HL-60 (cell line): ENCODE data around the gene ATP11A.

Experiments
- GABPA ChIP-seq: IDR thresholded peaks from 2 replicates; pipeline ENCODE4 v1.6.1; 2012; ENCODE audit warnings: low read depth
- POLR2AphosphoS5 ChIP-seq: IDR thresholded peaks from 2 replicates; pipeline ENCODE4 v1.6.1; 2012; ENCODE audit warnings: low read depth
- SPI1 ChIP-seq: IDR thresholded peaks from 2 replicates; pipeline ENCODE4 v1.6.1; 2012; ENCODE audit warnings: low read depth, mild to moderate bottlenecking, borderline replicate concordance
- TF ChIP-seq, protein P1 (sequence below): IDR thresholded peaks from one replicate; pipeline ENCODE4 v1.5.1; 2011; ENCODE audit warnings: low read length, control low read depth, inconsistent platforms; ENCODE audit not compliant: insufficient read depth
- TF ChIP-seq, protein P2 (sequence below): IDR thresholded peaks from 2 replicates; pipeline ENCODE4 v1.6.1; 2012; ENCODE audit warnings: low read depth; ENCODE audit not compliant: insufficient replicate concordance

DNA sequence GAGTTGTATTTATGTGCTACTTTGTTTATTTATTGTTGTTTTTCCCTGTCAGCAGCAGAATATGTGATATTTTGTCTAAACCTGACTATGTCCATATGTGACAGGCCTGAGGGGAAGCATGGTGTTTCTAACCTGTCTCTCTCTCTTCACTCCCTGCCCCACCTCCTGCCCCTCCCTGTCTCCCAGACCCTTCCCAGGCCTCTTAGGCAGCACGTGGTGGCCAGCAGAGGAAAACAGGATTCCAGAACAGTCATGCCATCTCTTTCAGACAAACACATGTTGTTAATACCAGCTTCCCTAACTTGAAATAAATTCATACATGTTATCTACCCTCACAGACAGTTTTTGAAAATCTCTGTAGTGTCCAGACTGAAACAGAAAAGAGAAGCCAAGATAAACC is 31.0 kb upstream of the ATP11A start:
- TF ChIP-seq, protein P1, sequence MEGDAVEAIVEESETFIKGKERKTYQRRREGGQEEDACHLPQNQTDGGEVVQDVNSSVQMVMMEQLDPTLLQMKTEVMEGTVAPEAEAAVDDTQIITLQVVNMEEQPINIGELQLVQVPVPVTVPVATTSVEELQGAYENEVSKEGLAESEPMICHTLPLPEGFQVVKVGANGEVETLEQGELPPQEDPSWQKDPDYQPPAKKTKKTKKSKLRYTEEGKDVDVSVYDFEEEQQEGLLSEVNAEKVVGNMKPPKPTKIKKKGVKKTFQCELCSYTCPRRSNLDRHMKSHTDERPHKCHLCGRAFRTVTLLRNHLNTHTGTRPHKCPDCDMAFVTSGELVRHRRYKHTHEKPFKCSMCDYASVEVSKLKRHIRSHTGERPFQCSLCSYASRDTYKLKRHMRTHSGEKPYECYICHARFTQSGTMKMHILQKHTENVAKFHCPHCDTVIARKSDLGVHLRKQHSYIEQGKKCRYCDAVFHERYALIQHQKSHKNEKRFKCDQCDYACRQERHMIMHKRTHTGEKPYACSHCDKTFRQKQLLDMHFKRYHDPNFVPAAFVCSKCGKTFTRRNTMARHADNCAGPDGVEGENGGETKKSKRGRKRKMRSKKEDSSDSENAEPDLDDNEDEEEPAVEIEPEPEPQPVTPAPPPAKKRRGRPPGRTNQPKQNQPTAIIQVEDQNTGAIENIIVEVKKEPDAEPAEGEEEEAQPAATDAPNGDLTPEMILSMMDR, result no peak
- TF ChIP-seq POLR2AphosphoS5 (no peak), GABPA (no peak), SPI1 (no peak)
- TF ChIP-seq, protein P2, sequence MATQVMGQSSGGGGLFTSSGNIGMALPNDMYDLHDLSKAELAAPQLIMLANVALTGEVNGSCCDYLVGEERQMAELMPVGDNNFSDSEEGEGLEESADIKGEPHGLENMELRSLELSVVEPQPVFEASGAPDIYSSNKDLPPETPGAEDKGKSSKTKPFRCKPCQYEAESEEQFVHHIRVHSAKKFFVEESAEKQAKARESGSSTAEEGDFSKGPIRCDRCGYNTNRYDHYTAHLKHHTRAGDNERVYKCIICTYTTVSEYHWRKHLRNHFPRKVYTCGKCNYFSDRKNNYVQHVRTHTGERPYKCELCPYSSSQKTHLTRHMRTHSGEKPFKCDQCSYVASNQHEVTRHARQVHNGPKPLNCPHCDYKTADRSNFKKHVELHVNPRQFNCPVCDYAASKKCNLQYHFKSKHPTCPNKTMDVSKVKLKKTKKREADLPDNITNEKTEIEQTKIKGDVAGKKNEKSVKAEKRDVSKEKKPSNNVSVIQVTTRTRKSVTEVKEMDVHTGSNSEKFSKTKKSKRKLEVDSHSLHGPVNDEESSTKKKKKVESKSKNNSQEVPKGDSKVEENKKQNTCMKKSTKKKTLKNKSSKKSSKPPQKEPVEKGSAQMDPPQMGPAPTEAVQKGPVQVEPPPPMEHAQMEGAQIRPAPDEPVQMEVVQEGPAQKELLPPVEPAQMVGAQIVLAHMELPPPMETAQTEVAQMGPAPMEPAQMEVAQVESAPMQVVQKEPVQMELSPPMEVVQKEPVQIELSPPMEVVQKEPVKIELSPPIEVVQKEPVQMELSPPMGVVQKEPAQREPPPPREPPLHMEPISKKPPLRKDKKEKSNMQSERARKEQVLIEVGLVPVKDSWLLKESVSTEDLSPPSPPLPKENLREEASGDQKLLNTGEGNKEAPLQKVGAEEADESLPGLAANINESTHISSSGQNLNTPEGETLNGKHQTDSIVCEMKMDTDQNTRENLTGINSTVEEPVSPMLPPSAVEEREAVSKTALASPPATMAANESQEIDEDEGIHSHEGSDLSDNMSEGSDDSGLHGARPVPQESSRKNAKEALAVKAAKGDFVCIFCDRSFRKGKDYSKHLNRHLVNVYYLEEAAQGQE, result no peak
